Peyer's patch (tissue), 4 donors: ENCODE results near the gene DIPK1C. TPM values are rescaled to one million over a fixed set of nuclear protein-coding genes. Genes with fewer than 3 reads are reported as not detected.

Source experiments
- DNase-seq, 3 donors: peaks; one replicate each; pipeline ENCODE4 v3.0.0-alpha.2; 2017 to 2019
- H3K27ac ChIP-seq, 4 donors: fragments of 200-600 bp; sonication (generic); one replicate each; pipeline ENCODE4 v1.5.1; 2016 to 2019
- H3K27me3 ChIP-seq, 2 donors: fragments of 200-600 bp; sonication (generic); one replicate each; pipeline ENCODE4 v1.5.1; 2019
- H3K36me3 ChIP-seq, 3 donors: fragments of 200-600 bp; sonication (generic); one replicate each; pipeline ENCODE4 v1.5.1; 2016 to 2019
- H3K4me1 ChIP-seq, 4 donors: fragments of 200-600 bp; sonication (generic); one replicate each; pipeline ENCODE4 v1.5.1; 2016 to 2019
- H3K4me3 ChIP-seq, 4 donors: fragments of 200-600 bp; sonication (generic); 1 replicate in 3 of 4; 2 replicates in 1 of 4; pipeline ENCODE4 v1.5.1; 2016 to 2019; ENCODE audit warnings: mild to moderate bottlenecking in 1 of 4
- H3K9me3 ChIP-seq, 4 donors: fragments of 200-600 bp; sonication (generic); one replicate each; pipeline ENCODE4 v1.5.1; 2016 to 2019; ENCODE audit warnings: mild to moderate bottlenecking in 1 of 4
- POLR2A ChIP-seq, 2 donors: fragments of 450-650 bp; IDR thresholded peaks; one replicate each; pipeline ENCODE4 v1.5.1; 2017; ENCODE audit warnings: antibody characterized with exemption in 2 of 2, mild to moderate bottlenecking in 2 of 2, moderate library complexity in 2 of 2
- total RNA-seq, 4 donors: library from RNA; depleted of rRNA; stranded (reverse); fragments of >200 nt; gene quantifications; one replicate each; pipeline ENCODE4 v1.1.0, GENCODE V29; 2016
- TF ChIP-seq, protein P1 (sequence below), 6 experiments: fragments of 450-650 bp in 4 of 6; fragments of 200-600 bp in 2 of 6; sonication (generic) in 1 of 6; IDR thresholded peaks; one replicate each; pipeline ENCODE4 v1.5.1; 2017 to 2019; ENCODE audit warnings: antibody characterized with exemption in 6 of 6, mild to moderate bottlenecking in 3 of 6, moderate library complexity in 1 of 6

The DIPK1C gene
- total RNA-seq, 4 donors from 2014 or later = 0.70 to 0.83 TPM; not detected in 2

DNA sequence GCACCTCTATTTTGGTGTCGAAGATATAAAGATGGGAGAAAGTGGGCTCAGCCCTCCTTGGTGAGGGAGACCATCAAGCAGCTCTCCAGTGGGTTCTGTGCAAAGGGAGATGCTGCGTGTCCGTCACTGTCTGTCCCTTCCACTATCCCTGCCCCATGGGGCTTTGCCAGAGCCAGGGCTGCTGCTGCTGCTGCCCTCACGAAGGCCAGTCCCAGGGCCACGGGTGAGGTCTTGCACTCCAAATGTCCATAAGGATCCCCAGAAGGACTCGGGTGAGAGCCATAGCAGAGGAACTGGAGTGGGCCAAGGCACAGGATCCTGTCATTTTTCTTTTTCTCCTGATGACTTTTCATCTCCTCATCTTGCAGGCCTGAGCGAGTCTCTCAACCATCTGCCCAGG is 3.7 kb upstream of the DIPK1C start:
- H3K4me3 ChIP-seq = no peak overlapping the region
- no peak for DNase-seq
- TF ChIP-seq, protein P1, sequence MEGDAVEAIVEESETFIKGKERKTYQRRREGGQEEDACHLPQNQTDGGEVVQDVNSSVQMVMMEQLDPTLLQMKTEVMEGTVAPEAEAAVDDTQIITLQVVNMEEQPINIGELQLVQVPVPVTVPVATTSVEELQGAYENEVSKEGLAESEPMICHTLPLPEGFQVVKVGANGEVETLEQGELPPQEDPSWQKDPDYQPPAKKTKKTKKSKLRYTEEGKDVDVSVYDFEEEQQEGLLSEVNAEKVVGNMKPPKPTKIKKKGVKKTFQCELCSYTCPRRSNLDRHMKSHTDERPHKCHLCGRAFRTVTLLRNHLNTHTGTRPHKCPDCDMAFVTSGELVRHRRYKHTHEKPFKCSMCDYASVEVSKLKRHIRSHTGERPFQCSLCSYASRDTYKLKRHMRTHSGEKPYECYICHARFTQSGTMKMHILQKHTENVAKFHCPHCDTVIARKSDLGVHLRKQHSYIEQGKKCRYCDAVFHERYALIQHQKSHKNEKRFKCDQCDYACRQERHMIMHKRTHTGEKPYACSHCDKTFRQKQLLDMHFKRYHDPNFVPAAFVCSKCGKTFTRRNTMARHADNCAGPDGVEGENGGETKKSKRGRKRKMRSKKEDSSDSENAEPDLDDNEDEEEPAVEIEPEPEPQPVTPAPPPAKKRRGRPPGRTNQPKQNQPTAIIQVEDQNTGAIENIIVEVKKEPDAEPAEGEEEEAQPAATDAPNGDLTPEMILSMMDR (IDR thresholded peaks at IDR 0.05) = no peak
- no peak for TF ChIP-seq POLR2A (IDR thresholded peaks at IDR 0.05)
- no peaks in the 10 kb centered on the region for H3K36me3 ChIP-seq
- H3K27me3 ChIP-seq = peaks cover 0 to 17% of the 10 kb centered on the region in 2 donors
- H3K9me3 ChIP-seq = no peaks in the 10 kb centered on the region
- no peak overlapping the region for H3K27ac ChIP-seq
- peaks cover 0 to 17% (median 4%) of the 10 kb centered on the region in 4 donors for H3K4me1 ChIP-seq

DNA sequence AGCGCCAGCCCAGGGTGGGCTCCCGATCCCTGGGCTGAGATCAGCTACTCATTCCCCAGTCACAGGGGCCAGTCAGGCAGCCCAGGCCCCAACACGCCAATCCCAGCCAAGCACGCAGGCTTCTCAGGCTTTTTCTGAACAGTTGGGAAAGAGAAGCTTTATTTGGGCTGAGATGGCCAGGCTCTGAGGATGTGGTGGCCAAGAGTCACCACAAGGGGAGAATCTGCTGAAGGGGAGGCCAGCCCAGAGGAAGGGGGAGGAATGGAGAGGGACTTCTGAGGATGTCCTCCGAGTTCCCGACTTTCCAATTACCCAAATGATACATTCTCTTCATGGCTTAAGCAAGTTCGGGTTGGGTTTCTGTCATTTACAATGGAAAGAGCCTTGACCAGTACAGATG is 2.8 kb upstream of the DIPK1C start:
- Histone ChIP-seq H3K27me3 (peaks cover 0 to 17% of the 10 kb centered on the region in 2 donors), H3K4me3 (no peak overlapping the region), H3K9me3 (no peaks in the 10 kb centered on the region), H3K27ac (no peak overlapping the region), H3K36me3 (no peaks in the 10 kb centered on the region), H3K4me1 (peaks cover 0 to 18% (median 4%) of the 10 kb centered on the region in 4 donors)
- no peak for DNase-seq
- TF ChIP-seq POLR2A (IDR thresholded peaks at IDR 0.05) = no peak
- TF ChIP-seq, protein P1 (IDR thresholded peaks at IDR 0.05) = peak in 1 of 6 experiments; percentile 8

DNA sequence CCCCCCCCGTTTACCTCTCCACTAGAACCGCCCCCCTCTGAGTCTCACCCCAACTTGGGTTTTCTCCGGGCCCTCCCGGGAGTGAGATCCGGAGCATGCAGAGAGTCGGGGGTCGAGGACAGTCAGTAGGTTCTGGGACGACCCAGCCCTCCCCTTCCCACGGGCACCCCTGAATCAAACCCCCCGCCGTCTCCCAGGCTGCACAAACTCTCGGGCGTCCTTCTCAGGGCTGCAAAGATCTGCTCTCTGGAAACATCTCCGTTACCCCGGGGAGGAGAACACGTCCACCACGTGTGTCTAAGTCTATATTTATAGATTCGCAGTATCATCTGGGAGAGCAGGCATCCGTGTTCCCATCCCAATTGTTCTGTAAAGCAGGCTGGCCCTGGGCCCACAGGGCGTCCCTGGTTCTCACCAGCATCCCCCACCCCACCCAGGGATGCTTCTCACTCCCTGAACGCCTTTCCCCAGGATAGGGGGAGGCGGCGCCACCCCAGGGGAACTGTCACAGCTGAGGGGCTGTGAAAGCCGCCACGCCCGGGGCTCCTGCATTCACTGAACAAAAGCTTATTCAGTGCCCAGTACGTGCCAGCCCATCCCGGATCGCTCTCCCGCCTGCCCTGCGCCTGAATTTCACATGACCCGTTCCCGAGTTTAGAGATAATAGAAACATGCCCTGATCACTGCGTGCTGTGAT is 765 bp upstream of the DIPK1C start:
- DNase-seq = no peak
- TF ChIP-seq, protein P1 (IDR thresholded peaks at IDR 0.05) = no peak
- no peak for TF ChIP-seq POLR2A (IDR thresholded peaks at IDR 0.05)
- Histone ChIP-seq H3K4me3 (no peak overlapping the region), H3K9me3 (no peaks in the 10 kb centered on the region), H3K27me3 (peaks cover 0 to 17% of the 10 kb centered on the region in 2 donors), H3K36me3 (no peaks in the 10 kb centered on the region), H3K4me1 (peaks cover 0 to 18% (median 4%) of the 10 kb centered on the region in 4 donors), H3K27ac (no peak overlapping the region)

DNA sequence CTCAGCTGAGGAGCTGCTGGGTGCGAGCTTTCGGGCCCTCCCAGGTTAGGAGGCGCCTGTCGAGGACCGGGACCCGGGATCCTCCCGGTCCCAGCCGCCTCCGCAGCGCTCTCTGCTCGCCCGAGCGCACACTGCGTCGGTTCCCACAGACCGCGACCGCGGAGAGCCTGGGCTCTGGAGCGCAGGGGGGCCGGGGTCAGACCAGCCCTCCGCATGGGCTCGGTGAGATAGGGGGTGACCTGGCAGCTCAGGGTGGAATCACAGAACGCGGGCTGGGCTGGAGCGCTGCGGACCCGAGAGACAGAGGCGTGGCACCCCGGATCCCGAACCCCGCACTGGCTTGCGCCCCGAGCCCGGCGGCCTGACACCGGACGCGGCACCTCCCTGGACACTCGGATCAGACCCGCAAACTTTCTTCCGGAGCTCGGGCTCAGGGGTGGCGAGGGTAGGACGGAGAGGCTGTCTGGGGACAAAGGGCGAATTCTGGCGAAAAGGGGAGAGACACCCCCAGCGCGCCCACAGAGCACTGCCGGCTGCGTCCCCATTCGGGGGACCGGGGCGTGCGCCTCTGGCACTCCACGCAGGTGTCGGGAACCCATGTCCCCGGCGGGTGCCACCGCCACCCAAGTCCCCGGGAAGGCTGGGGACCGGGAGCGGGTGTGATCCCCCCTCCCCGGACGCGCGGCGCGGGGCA is 612 bp downstream of the DIPK1C start:
- Histone ChIP-seq H3K4me1 (peaks cover 0 to 18% (median 4%) of the 10 kb centered on the region in 4 donors), H3K4me3 (peak overlapping the region in 3 of 4 donors; percentile 9 to 44 (median 29)), H3K36me3 (no peaks in the 10 kb centered on the region), H3K27ac (no peak overlapping the region), H3K27me3 (peaks cover 0 to 17% of the 10 kb centered on the region in 2 donors), H3K9me3 (no peaks in the 10 kb centered on the region)
- DNase-seq = no peak
- TF ChIP-seq, protein P1 (IDR thresholded peaks at IDR 0.05) = no peak
- no peak for TF ChIP-seq POLR2A (IDR thresholded peaks at IDR 0.05)

DNA sequence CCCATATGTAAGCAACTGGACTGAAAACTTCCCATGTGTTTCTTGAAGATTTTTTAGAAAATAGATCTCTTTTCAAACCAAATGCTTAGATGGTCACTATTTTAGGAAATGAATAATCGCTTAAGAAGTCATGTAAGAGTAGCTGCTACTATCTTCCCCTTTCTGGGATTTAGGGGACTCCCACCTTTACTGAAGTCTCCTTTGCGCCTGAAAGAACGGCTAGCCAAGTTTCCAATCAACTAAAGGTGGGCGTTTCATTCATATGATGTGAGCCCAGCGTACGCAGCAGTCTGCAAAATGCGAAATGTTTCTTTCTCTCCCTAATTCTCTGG is 1.1 kb downstream of the DIPK1C start:
- no peaks in the 10 kb centered on the region for H3K36me3 ChIP-seq
- no peaks in the 10 kb centered on the region for H3K9me3 ChIP-seq
- H3K4me1 ChIP-seq = peaks cover 0 to 18% (median 4%) of the 10 kb centered on the region in 4 donors
- DNase-seq = no peak
- H3K4me3 ChIP-seq = peak overlapping the region in 3 of 4 donors; percentile 9 to 44 (median 29)
- TF ChIP-seq, protein P1 (IDR thresholded peaks at IDR 0.05) = no peak
- no peak for TF ChIP-seq POLR2A (IDR thresholded peaks at IDR 0.05)
- H3K27ac ChIP-seq = no peak overlapping the region
- H3K27me3 ChIP-seq = peaks cover 0 to 17% of the 10 kb centered on the region in 2 donors
